B cell (primary cell): Measurements from ENCODE around the gene PHOX2B.

Source experiments
- EZH2 ChIP-seq: IDR thresholded peaks from 2 replicates; pipeline ENCODE4 v1.6.1; 2012; ENCODE audit warnings: borderline replicate concordance, low read depth, mild to moderate bottlenecking, moderate library complexity, low read length; ENCODE audit not compliant: insufficient read depth, poor library complexity, severe bottlenecking
- TF ChIP-seq, protein P1 (sequence below): fragments of 200-600 bp; IDR thresholded peaks from one replicate; pipeline ENCODE4 v1.8.0; 2022; ENCODE audit warnings: antibody characterized with exemption, mild to moderate bottlenecking

DNA sequence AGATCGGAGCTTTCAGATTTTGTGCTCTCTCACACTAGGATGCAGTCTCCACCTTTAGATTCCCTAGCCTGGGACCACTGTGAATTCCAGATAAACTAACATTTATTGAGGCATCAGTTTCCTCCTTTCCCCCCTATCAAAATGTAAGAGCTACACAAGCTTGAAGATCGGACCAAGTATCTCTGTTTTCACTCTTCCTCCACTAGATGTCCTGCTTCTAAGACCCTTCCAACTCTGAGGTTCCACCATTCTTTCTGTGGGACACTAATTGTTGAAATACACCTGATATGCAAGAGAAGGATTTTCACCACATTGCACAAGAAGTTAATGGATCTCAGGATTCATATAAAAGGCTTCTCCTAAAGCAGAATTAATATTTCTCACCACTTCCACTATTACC, 43.0 kb upstream of the PHOX2B start:
- TF ChIP-seq, protein P1, sequence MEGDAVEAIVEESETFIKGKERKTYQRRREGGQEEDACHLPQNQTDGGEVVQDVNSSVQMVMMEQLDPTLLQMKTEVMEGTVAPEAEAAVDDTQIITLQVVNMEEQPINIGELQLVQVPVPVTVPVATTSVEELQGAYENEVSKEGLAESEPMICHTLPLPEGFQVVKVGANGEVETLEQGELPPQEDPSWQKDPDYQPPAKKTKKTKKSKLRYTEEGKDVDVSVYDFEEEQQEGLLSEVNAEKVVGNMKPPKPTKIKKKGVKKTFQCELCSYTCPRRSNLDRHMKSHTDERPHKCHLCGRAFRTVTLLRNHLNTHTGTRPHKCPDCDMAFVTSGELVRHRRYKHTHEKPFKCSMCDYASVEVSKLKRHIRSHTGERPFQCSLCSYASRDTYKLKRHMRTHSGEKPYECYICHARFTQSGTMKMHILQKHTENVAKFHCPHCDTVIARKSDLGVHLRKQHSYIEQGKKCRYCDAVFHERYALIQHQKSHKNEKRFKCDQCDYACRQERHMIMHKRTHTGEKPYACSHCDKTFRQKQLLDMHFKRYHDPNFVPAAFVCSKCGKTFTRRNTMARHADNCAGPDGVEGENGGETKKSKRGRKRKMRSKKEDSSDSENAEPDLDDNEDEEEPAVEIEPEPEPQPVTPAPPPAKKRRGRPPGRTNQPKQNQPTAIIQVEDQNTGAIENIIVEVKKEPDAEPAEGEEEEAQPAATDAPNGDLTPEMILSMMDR: no peak
- TF ChIP-seq EZH2: no peak
